HG02759 (cell line): ENCODE data around the gene CEBPE.

Source experiments
- ATAC-seq: cut with Tn5 transposase; IDR thresholded peaks from one replicate; pipeline ENCODE4 v1.9.1; 2021; ENCODE audit warnings: mild to moderate bottlenecking, moderate library complexity; ENCODE audit not compliant: unreplicated experiment

Gene CEBPE

DNA sequence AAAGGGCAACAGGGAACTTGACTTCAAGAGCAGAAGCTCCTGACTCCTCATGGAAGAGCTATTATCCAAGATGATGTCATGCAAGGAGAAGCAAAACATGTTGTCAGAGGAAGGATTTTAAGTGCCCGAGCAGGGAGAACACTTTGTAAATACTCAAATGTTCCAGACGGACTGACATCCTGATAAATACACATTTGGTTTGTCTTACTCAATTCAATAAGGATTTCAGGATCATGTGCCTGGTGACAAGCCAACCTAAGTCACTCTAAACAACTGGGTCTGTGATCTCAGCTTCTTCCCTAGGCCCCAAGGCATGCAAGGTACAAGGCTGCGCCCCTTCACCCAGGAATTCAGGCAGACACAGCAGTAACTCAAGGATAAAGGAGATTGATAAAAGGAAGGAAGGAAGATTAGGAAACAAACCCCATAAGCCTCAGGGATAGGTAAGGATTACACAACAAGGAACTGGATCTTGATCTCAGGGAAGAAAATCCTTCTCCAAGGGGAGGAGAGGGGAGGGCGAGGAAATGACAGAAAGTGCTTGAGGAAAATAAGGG lies 26.8 kb upstream of the CEBPE start:
- ATAC-seq, result no peak

DNA sequence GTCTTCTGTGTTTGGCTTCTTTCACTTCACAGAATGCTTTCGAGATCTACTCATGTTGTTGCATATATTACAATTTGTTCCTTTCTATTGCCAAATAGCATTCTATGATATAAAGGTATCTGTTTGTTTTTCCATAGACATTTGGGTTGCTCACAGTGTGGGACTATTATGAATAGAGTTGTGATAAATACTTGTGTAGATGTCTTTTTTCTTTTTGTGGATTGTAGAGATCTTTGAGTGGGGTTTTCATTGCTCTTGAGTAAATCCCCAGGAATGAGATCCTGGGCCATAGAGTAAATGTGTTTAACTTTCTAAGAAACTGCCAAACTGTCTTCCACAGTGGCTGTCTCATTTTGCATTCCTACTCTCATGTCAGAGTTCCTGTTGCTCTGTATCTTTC lies 24.9 kb upstream of the CEBPE start:
- no peak for ATAC-seq

DNA sequence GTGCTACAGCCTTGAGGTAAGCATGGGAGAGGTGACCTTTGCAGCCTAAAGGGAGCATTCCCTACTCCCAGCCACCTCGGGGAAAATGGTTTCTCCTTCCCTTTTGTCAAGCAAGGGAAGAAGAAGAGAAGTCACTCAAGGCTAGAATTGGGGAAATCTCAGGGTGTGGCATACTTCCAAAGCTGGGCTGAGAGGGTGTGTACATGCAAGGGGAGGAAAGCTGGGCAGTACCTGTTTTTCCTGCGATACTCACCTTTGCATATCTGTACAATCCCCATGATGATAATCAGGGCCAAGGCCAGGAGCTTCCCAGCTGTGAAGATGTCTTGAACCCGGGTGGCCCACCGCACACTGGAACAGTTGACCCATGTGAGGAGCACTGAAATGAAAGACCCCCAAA lies 23.8 kb upstream of the CEBPE start:
- ATAC-seq, result no peak

DNA sequence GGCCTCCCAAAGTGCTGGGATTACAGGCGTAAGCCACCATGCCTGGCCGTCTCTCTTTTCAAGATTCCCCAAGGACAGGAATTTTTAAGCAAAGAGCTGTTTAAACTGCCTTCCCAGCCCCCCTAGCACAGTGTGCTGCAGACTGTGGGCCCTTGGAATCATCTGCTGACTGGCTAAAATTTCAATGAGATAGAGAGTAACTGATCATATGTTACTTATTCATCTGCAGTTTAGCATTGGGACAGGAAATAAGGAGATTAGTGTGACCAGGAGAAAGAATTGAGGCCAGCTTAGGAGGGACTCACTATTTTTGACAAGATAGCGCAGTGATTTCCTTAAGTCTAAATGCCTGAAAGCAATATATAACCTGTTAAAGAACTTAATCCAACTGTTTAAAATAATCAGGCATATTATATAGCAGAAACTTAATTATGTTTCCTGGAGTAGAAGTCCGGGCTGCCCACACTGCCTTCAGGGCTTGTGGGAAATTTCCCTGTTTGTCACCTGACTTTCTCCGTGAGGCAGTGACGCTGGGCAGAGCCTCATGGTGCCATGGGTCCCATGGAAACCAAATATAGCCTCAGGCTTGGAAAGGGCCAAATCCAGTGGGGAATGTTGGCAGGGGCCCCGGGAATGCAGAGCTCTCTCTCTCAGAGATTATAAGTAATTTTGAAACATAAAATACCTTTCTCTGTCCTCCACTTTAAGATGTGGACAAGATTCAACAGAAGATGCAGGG lies 22.8 kb upstream of the CEBPE start:
- ATAC-seq, result no peak

DNA sequence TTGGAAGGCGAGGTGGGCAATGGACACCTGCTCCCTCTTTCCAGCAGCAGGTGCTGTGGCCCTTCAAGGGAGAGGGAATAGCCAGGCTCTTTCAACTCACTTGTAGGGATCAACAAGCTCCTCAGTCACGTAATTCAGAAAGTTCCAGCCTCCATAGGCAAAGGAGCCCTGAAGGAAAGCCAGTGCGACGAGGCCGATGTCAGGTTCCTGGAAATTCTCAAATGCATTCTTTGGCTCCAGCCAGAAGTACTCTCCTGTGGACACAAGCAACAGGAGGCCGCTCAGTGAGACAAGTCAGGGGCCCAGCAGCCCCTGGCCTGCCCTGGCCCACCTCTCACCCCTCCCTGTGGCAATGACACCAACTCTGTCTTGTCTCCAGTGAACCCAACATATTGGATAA lies 21.3 kb upstream of the CEBPE start:
- no peak for ATAC-seq

DNA sequence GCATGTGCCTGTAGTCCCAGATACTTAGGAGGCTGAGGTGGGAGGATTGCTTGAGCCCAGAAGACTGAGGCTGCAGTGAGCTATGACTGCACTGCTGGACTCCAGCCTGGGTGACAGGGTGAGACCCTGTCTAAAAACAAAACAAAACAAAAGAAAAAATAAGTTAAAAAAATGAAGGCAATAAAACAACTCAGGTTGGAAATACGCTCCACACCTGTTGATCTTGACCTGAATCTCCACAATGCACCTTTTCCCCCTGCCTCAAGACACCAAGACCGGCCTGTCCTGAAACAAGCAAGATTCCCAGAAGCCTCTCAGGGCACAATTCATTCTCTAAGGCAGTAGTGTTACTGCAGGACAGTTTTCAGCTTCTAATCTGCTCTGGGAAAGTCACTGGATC lies 20.8 kb upstream of the CEBPE start:
- no peak for ATAC-seq

DNA sequence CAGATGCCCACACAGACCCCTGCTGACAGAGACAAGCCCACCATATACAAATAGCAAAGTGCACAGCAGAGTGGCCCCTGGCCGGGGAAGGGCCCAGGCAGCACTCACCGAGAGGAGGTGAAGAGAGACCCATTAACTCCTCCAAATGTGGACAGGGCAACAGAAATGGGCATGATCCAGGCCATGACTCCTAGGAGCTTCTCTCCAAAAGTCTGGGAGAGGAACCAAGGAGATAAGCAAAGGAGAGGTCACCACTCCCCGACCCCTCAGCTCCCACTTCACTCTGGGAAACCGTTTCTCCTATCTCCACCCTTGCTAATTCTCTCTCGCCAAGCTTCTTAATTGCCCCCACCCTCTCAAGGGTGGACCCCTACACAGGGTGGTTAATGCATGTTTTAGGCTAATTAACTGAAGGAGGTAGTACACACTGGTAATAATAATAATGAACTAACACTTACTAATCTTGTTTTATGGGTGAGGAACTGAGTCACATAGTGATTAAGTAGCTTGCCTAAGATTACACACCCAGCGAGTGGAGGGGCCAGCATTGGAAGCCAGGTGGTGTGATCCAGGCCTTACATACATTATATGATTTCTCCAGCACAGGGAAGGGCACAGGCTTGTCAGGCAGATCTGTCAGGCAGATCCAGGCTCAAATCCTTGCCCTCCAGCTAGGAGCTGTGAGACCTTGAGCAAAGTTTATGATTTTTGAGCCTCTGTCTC lies 18.9 kb upstream of the CEBPE start:
- ATAC-seq, result no peak

DNA sequence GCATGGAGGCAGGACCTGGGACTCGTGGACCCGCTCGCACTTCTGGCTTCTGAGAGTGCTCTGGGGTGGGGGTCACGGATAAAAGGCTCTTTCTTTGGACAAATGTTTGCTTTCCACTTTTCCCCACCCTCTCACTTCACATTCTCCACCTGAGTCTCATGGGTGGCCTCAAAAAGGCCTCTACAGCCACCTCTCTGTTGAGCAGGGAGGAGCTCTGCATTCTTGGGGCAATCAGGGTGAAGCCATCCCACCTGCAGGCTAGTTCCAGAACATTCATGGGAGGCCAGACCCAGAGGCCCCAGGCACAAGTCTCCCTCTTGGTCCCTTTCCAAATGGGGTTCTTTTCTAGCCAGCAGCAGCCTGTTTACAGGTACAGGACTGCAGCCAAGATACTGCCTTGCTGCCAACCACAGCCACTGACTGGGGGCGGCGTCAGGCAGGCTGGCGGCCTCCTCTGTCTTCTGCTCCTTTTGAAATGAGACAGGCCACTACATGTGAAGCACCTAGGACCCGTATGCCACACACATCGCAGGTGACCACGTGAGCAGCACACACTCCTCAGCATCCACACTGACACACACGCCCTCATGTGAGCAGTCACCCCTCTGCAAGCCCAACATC lies 18.2 kb upstream of the CEBPE start:
- no peak for ATAC-seq

DNA sequence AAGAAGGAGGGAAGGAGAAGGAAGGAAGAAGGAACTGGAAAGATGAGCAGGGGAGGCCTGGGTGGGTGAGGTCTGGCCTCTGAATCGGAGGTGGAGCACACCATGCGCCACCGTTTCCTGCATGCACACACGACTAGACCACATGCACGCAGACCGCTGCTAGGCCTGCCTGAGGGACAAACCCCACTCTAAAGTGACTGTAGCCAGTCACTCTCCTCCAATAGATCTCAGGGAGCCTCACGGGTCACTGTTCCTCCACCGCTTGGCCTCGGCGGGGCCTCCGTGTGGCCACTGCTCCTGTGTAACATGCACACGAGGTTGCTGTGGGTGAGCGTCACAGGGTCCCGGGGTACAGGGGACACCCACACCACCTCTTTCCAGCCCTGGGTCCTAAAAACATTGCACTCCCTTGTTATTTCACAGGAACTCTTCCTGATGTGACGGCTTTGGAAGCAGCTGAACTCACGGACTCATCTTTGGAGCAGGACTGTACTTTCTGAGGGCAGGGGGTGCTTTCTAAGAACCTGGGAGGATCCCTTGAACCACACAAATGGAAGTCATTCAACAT lies 17.6 kb upstream of the CEBPE start:
- no peak for ATAC-seq

DNA sequence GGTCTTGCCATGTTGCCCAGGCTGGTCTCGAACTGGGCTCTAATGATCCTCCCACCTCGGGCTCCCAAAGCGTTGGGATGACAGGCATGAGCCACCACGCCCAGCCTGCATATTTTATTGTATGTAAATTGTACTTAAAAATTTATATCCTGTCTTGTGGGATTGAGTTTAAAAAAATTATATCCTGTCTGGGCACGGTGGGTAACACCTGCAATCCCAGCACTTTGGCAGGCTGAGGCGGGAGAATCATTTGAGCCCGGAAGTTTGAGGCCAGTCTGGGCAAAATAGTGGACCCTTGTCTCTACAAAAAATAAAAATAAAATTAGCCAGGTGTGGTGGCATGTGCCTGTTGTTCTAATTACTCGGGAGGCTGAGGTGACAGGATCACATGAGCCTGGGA lies 13.9 kb upstream of the CEBPE start:
- no peak for ATAC-seq

DNA sequence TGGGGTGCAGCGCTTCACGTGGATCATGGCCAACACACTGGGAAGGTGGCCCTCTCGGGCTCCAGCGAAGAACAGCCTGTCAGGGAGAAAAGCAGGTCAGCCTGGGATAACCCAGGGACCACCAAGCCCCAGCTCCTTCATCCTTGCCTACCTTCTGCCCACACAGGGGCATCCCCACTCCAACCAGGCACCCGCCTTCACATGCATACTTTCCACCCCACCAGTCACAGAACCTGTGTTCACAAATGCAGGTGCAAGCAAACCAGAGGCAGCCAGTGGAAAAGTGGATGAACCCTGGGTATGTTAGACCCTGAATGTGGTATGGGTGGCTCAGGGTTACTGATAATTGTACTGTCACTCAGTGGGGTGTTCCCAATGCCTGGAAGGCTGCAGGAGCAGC lies 12.4 kb upstream of the CEBPE start:
- no peak for ATAC-seq

DNA sequence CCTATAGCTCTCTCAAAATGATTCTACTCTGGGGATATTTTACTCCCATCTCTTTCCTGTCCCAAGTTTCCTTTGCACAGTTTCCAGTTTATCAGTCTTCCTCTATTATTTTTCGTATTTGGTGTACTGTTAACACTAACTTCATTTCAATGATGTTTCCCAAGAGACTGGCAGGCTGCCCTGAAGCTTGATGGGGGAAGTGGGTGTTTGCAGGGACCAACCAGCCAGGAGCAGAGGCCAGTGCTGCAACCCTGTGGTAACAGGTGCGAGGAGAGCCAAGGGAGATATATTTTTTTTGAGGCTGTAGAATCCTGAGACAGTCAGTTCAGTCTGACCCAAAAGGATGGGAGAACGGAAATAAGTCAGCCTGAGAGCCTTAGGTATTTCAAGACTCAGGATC lies 11.8 kb upstream of the CEBPE start:
- ATAC-seq, result no peak

DNA sequence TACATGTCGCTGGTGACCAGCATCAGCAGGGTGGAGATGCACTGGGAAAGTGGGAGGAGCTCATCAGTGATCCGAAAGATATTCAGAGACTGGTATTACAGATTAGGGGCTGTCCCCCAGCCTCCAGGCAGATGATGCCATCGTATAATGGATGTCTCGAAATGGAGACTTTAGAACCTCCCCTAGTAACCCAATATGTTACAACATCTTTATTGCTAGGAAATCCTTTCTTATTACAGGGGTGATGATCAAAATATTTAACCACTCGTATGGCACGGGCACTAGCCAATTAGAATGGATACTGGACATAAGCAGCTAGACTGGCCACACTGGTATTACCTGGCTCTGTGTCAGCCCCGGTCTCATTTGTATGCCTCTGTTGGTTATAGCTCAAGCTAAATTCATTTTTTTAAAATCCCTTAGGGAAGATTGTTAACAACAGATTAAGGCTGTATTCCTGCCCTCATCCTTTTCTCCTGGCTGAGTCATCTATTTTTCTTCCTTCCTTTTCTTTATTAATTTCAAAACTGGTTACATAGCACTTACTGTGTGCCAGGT lies 10.8 kb upstream of the CEBPE start:
- no peak for ATAC-seq

DNA sequence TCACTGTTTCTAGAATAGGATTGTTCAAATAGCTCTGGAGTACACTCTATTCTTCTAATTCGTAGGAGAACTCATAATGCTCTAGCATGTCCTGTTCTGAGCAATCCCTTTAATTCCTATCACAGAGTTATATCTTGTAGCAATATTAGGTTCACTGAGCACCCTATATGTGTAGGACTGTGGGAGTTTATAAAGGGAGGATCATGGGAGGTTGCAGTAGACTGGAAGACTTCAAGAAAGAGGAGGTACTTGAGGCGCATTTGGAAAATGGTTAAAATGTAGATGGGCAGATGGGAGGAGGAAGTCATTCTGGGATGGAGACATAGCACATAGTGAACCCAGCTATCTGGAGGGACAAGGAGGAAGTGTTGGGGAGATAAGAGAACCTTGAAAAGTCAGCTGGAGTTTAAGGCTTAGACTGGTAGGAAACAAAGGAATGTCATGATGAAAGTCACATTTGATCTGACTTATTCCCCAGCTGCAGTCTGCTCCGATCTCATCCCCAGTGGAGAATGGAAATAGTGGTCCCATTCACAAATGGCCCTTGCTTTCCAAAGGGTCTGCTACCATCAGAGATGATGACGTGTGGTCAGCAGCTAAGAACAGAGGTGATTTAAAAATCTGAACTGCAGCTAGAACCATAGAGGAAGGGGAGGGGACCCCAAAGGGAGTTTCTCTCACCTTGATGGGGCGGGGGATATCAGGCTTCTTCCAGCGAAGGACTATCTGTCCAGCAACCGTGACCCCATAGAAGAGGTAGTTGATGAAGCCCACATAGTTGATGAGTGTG lies 10.1 kb upstream of the CEBPE start:
- ATAC-seq, result no peak

DNA sequence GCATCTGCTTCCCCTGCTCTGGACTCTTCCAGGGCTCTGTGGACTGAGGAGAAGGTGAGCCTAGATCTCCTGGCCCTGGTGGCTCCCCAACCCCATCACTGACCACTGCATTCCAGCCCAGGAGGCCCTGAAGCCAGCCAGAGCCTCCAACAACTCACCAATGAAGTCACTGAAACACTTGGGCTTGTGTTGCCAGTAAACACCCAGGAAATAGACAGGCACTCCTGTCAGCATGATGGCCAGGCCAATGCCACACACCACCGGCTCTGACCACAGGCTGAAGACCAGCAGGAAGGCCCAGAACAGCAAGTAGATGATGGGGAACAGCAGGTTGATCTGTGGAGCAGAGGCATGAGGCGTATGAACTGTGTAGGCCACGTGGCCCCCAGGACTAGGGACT lies 8.8 kb upstream of the CEBPE start:
- no peak for ATAC-seq

DNA sequence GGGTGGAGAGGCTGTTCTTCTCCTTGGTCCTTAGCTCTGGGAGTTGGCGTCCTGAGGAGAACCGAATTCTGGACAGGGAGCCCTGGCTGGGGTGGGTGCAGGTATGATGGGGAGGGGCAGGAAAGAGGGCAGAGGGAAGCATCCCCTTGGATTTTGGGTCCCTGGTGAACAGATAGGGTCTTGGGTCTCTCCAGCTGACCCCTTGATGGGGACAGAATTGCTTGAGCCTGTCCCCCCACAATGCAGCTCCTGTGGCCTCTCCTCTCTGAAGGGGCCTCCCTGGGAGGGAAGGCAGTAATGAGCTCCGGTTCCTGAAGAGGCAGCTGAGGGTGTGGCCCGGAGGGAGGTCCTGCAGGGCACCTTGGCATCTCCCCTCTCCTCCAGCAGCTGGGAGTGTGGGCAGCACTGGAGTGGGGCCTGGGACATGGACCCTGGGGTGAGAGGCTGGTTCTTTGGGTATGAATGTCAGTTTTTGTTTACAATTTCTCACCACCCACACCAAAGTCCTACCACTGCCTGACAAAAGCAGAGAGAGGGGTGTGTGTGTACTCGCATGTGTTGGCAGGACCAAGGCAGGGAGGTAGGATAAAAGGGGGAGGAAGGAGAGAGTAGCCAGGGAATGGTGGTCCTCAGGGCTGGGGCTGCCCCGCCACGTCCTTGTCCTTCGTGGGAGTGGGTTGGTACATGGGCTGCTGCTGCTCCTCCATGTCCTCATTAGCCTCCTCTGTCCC lies 7.7 kb upstream of the CEBPE start:
- ATAC-seq, result no peak

DNA sequence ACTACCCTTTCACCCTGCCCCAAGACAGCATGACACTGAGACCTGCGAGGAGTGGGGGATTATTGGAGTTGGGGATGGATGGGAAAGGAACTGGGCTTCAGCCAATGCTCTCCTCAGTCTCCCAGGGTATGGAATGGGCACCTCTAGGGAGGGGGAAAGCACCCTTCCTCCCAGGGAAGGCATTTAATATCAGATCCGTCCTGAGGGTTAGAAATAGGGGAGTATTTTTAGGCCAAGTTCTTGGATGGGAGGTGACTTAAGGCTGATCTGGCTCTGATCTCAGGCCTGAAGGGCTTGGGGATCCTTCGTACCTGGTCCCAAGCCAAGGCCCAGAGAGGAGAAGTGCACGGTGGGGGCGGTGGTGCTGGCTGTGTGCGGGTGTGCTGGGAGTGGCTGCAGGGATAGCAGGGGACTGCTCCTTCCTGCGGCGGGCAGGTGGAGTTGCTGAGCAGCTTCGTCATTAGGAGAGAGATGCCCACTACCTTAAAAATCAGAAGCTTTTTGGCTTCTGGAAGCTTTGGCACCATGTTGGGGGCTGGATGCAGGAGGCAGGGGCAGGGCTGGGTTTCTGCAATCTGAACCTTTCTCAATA lies 7.0 kb upstream of the CEBPE start:
- no peak for ATAC-seq

DNA sequence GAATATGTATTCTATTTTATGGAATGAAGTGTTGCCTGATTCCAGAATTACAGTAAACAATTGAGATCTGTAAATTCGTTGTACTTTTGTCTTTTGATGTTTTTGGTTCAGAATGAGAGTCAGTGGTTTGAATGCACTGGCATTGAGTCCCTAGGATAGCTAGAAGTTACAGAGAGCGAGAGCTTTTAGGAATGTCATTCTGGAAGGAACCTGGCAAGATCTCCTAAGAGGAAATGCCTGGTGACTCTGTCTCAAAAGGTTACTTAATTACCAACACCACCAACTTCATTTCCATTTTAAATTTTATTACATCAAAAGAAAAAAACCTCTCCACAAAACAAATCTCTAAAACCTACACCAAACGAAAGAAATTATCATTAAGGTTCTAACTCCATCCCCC lies 6.0 kb upstream of the CEBPE start:
- no peak for ATAC-seq

DNA sequence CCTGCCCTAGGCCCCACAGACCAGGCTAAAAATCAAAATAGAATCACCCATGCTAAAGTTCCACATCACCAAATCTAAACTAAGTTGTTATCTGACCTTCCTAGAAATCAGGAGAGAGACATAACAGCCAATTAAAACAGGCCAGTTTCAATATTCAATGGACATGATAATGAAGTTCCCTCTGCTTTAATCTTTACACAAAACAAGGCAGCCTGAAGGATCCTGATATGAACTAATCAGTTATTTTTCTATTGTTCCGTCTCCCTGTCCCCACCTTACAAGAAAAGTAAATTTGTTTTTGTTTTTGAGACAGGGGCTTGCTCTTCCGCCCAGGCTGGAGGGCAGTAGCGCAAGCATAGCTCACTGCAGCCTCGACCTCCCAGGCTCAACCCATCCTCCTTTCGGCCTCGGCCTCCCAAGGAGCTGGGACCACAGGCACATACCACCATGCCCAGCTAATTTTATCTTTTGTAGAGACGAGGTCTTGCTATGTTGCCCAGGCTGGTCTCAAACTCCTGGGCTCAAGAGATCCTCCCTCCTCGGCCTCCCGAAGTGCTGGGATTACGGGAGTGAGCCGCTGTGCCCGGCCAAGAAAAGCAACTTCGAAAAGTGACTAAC lies 5.4 kb upstream of the CEBPE start:
- no peak for ATAC-seq
